Hepatocyte (in vitro differentiated cells): ENCODE data around the gene LRRC41. TPM values are rescaled to one million over a fixed set of nuclear protein-coding genes. Genes with fewer than 3 reads are reported as not detected.

Experiments used
- DNase-seq: peaks from one replicate; pipeline ENCODE4 v3.0.0-alpha.2; 2016; ENCODE audit warnings: low spot score
- H2AFZ ChIP-seq: fragments of 200-600 bp; sonication (generic); 2 replicates; pipeline ENCODE4 v1.6.0; 2016; ENCODE audit warnings: antibody characterized with exemption, mild to moderate bottlenecking
- H3K27ac ChIP-seq: fragments of 200-600 bp; sonication (generic); 2 replicates; pipeline ENCODE4 v1.5.1; 2016; ENCODE audit warnings: mild to moderate bottlenecking
- H3K27me3 ChIP-seq: fragments of 200-600 bp; sonication (generic); 2 replicates; pipeline ENCODE4 v1.6.1; 2016
- H3K36me3 ChIP-seq: fragments of 200-600 bp; sonication (generic); replicated peaks from 2 replicates; pipeline ENCODE4 v1.5.1; 2016; ENCODE audit warnings: low read depth; ENCODE audit not compliant: insufficient read depth
- H3K4me1 ChIP-seq: fragments of 200-600 bp; sonication (generic); 2 replicates; pipeline ENCODE4 v1.5.1; 2016; ENCODE audit warnings: mild to moderate bottlenecking, moderate library complexity; ENCODE audit not compliant: insufficient read depth
- H3K4me2 ChIP-seq: fragments of 200-600 bp; sonication (generic); 2 replicates; pipeline ENCODE4 v1.6.0; 2016
- H3K4me3 ChIP-seq: fragments of 200-600 bp; sonication (generic); 2 replicates; pipeline ENCODE4 v1.5.1; 2016; ENCODE audit warnings: mild to moderate bottlenecking
- H3K79me2 ChIP-seq: fragments of 200-600 bp; sonication (generic); 2 replicates; pipeline ENCODE4 v1.6.0; 2017; ENCODE audit warnings: mild to moderate bottlenecking
- H3K9me2 ChIP-seq: fragments of 200-600 bp; sonication (generic); replicated peaks from 2 replicates; pipeline ENCODE4 v1.6.0; 2017; ENCODE audit warnings: mild to moderate bottlenecking; ENCODE audit not compliant: insufficient read depth
- H3K9me3 ChIP-seq: fragments of 200-600 bp; sonication (generic); 2 replicates; pipeline ENCODE4 v1.5.1; 2016; ENCODE audit warnings: low read depth, mild to moderate bottlenecking
- H4K20me1 ChIP-seq: fragments of 200-600 bp; sonication (generic); 2 replicates; pipeline ENCODE4 v1.6.0; 2016; ENCODE audit warnings: mild to moderate bottlenecking; ENCODE audit not compliant: insufficient read depth, poor library complexity, severe bottlenecking
- EZH2 ChIP-seq: fragments of 200-600 bp; sonication (generic); IDR thresholded peaks from 2 replicates; pipeline ENCODE4 v1.6.1; 2016; ENCODE audit warnings: antibody characterized with exemption, mild to moderate bottlenecking, borderline replicate concordance
- EZH2phosphoT487 ChIP-seq: fragments of 200-600 bp; sonication (generic); IDR thresholded peaks from one replicate; pipeline ENCODE4 v1.6.1; 2018; ENCODE audit warnings: antibody characterized with exemption, mild to moderate bottlenecking, low read depth, moderate library complexity; ENCODE audit not compliant: unreplicated experiment, severe bottlenecking
- WGBS: methylation state at CpG from one replicate; pipeline ENCODE4 v1.1.6; 2016; ENCODE audit warnings: low lambda C conversion rate; ENCODE audit errors: missing lambda C conversion rate; 5-methylcytosine and 5-hydroxymethylcytosine counted together
- polyA plus RNA-seq: library from polyadenylated mRNA; unstranded; fragments of >200 nt; fragmentation: Nextera tagmentation; extraction: Ambion mirVana; gene quantifications from 2 replicates; pipeline ENCODE4 v1.2.1, GENCODE V29; 2016
- total RNA-seq: library from RNA; depleted of rRNA; stranded (reverse); fragments of >200 nt; gene quantifications from 2 replicates; pipeline ENCODE4 v1.2.3, GENCODE V29; 2014
- TF ChIP-seq, protein P1 (sequence below): fragments of 200-600 bp; sonication (generic); IDR thresholded peaks from 2 replicates; pipeline ENCODE4 v1.5.1; 2016; ENCODE audit warnings: antibody characterized with exemption, mild to moderate bottlenecking; ENCODE audit not compliant: poor library complexity

The LRRC41 gene
- total and polyA plus RNA-seq, 2 experiments from 2014 or later, result 104 to 123 TPM

DNA sequence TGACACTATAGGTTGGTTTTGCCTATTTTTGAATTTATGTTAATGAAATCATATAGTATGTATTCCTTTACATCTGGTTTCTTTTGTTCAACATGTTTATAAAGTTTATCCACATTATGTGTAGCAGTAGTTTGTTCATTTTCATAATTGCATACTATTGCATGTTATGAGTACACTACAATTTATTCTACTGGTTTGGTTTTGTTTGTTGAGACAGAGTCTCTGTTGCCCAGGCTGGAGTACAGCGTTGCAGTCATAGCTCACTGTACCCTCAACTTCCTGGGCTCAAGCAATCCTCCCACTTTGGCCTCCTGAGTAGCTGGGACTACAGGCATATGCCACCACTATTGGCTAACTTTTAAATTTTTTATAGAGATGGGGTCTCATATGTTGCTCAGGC is 34.8 kb downstream of the LRRC41 start:
- no peak overlapping the region for H3K27ac ChIP-seq
- no peaks in the 10 kb centered on the region for H3K79me2 ChIP-seq
- 95% methylated on average over 1 of the region's 1 CpG for whole genome bisulfite sequencing
- H2AFZ ChIP-seq, result no peak overlapping the region
- no peak overlapping the region for H3K4me2 ChIP-seq
- H4K20me1 ChIP-seq, result no peaks in the 10 kb centered on the region
- DNase-seq, result no peak
- TF ChIP-seq, protein P1, sequence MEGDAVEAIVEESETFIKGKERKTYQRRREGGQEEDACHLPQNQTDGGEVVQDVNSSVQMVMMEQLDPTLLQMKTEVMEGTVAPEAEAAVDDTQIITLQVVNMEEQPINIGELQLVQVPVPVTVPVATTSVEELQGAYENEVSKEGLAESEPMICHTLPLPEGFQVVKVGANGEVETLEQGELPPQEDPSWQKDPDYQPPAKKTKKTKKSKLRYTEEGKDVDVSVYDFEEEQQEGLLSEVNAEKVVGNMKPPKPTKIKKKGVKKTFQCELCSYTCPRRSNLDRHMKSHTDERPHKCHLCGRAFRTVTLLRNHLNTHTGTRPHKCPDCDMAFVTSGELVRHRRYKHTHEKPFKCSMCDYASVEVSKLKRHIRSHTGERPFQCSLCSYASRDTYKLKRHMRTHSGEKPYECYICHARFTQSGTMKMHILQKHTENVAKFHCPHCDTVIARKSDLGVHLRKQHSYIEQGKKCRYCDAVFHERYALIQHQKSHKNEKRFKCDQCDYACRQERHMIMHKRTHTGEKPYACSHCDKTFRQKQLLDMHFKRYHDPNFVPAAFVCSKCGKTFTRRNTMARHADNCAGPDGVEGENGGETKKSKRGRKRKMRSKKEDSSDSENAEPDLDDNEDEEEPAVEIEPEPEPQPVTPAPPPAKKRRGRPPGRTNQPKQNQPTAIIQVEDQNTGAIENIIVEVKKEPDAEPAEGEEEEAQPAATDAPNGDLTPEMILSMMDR, result no peak
- TF ChIP-seq EZH2phosphoT487 (no peak), EZH2 (no peak)
- H3K4me1 ChIP-seq, result no peaks in the 10 kb centered on the region
- H3K36me3 ChIP-seq, result peaks cover 3% of the 10 kb centered on the region
- no peaks in the 10 kb centered on the region for H3K9me2 ChIP-seq
- no peak overlapping the region for H3K4me3 ChIP-seq
- no peaks in the 10 kb centered on the region for H3K27me3 ChIP-seq
- no peaks in the 10 kb centered on the region for H3K9me3 ChIP-seq

DNA sequence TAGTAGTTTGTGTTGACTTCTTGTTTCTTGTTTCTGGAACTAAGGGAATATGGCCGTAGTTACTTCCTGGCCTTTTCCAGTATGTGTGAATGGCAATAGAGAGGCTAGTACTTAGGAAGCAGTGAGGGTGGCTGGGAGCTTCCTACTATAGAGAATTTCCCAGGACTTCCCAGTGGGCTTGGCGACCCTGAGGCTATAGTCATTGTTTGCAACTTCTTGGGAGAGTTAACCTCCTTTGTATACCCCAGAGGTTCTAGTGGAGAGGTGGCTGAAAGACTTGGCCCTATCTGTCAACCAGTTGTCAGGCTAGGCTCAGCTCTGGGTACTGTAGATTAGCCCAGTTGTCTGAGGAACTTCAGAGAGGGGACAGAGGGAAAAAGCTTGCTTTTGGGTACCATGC is 40.3 kb downstream of the LRRC41 start:
- peaks cover 3% of the 10 kb centered on the region for H3K36me3 ChIP-seq
- H3K4me3 ChIP-seq, result no peak overlapping the region
- no peaks in the 10 kb centered on the region for H3K9me2 ChIP-seq
- TF ChIP-seq, protein P1, result no peak
- TF ChIP-seq EZH2phosphoT487, result no peak
- no peaks in the 10 kb centered on the region for H3K27me3 ChIP-seq
- no peak overlapping the region for H3K27ac ChIP-seq
- 90% methylated on average over 2 of the region's 2 CpGs for WGBS
- no peak overlapping the region for H3K4me2 ChIP-seq
- no peak for DNase-seq
- H4K20me1 ChIP-seq, result no peaks in the 10 kb centered on the region
- H2AFZ ChIP-seq, result no peak overlapping the region
- no peaks in the 10 kb centered on the region for H3K4me1 ChIP-seq
- H3K9me3 ChIP-seq, result no peaks in the 10 kb centered on the region
- no peaks in the 10 kb centered on the region for H3K79me2 ChIP-seq

DNA sequence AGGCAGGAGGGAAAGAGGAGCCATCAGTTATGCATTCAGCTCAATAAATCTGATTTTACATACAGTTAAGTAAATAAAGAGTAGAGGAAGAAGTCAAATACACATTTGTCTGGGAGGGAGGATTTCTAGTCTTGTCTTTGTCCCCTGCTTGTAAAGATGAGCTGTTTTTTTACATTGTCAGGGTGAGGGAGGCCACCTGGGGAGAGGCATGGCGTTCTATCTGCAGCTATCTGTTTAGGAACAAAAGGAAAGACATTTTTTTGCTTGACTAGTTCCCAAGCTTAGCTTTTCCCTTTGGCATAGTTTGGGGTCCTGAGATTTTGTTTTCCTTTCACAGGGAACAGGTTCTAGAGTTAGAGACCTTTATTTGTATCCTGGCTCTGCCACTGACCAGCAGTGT is 40.9 kb downstream of the LRRC41 start:
- no peak for TF ChIP-seq EZH2phosphoT487
- no peak for TF ChIP-seq EZH2
- TF ChIP-seq, protein P1, result no peak
- H3K4me3 ChIP-seq, result no peak overlapping the region
- 72% methylated on average over 1 of the region's 1 CpG for WGBS

DNA sequence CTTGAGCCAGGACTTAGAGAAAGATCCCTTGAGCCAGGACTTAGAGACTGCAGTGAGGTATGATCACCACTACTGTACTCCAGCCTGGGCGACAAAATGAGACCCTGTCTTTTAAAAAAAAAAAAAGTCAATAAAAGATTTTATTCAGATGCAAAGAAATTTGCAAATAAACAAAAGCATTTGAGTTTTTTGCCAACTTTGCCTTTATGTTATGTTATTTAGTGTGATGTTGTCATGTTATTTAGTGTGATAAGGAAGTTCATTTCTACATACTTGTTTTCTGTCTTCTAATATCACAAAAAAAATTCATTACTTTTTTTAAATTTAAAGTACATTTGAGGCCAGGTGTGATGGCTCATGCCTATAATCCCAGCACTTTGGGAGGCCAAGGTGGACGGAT is 46.9 kb downstream of the LRRC41 start:
- no peaks in the 10 kb centered on the region for H4K20me1 ChIP-seq
- no peak overlapping the region for H3K4me2 ChIP-seq
- H3K9me2 ChIP-seq, result no peaks in the 10 kb centered on the region
- no peaks in the 10 kb centered on the region for H3K27me3 ChIP-seq
- no peak for DNase-seq
- H3K9me3 ChIP-seq, result no peaks in the 10 kb centered on the region
- H3K4me3 ChIP-seq, result no peak overlapping the region
- no peaks in the 10 kb centered on the region for H3K4me1 ChIP-seq
- H3K27ac ChIP-seq, result no peak overlapping the region
- H3K36me3 ChIP-seq, result no peaks in the 10 kb centered on the region
- WGBS, result 93% methylated on average over 2 of the region's 2 CpGs
- no peak for TF ChIP-seq EZH2phosphoT487
- no peak for TF ChIP-seq EZH2
- TF ChIP-seq, protein P1, result no peak
- H3K79me2 ChIP-seq, result no peaks in the 10 kb centered on the region
- no peak overlapping the region for H2AFZ ChIP-seq

More for the DNA sequence above, 40.9 kb downstream of the LRRC41 start:
- Histone ChIP-seq H4K20me1 (no peaks in the 10 kb centered on the region), H3K9me3 (no peaks in the 10 kb centered on the region), H3K27ac (no peak overlapping the region), H3K27me3 (no peaks in the 10 kb centered on the region), H3K79me2 (no peaks in the 10 kb centered on the region), H3K9me2 (no peaks in the 10 kb centered on the region), H3K4me2 (no peak overlapping the region), H2AFZ (no peak overlapping the region), H3K36me3 (peaks cover 3% of the 10 kb centered on the region), H3K4me1 (no peaks in the 10 kb centered on the region)
- DNase-seq, result no peak
